Stimulated activated CD8-positive, alpha-beta memory T cell treated with anti-CD3 and anti-CD28 coated beads, Interleukin-2, amount 100 ng/mL, for 1 hour (primary cell): ENCODE measurements around the gene CFAP97D2.
"Not testable (repeated sequence)": the region's sequence is repeated elsewhere in the genome, so short reads cannot be mapped to it uniquely, and the experiment has no call there.

Experiments
- DNase-seq, 2 donors: peaks; one replicate each; pipeline ENCODE4 v3.0.0-alpha.2; 2020; ENCODE audit warnings: low read depth in 2 of 2

The CFAP97D2 gene

GRCh38 chr13:114235697-114236096, 56.6 kb downstream of the CFAP97D2 start:
- DNase-seq: no peak

- DNase-seq: no peak
Observed at GRCh38 chr13:114236227-114236626, 57.2 kb downstream of the CFAP97D2 start.

- no peak for DNase-seq
Observed at GRCh38 chr13:114237415-114238112, 58.5 kb downstream of the CFAP97D2 start.

GRCh38 chr13:114241918-114242317, 62.9 kb downstream of the CFAP97D2 start:
- DNase-seq: no peak

- no peak for DNase-seq
Observed at GRCh38 chr13:114243971-114244370, 64.9 kb downstream of the CFAP97D2 start.

GRCh38 chr13:114244637-114245036, 65.6 kb downstream of the CFAP97D2 start:
- DNase-seq: no peak

GRCh38 chr13:114248011-114248410, 69.0 kb downstream of the CFAP97D2 start:
- DNase-seq: no peak

- no peak for DNase-seq
Observed at GRCh38 chr13:114249077-114249476, 70.0 kb downstream of the CFAP97D2 start.

- DNase-seq: not testable (repeated sequence)
Observed at GRCh38 chr13:114251639-114252440, 72.8 kb downstream of the CFAP97D2 start.

- no peak for DNase-seq
Observed at GRCh38 chr13:114256547-114256946, 77.5 kb downstream of the CFAP97D2 start.

GRCh38 chr13:114257014-114257413, 78.0 kb downstream of the CFAP97D2 start:
- DNase-seq: no peak

GRCh38 chr13:114258589-114258988, 79.5 kb downstream of the CFAP97D2 start:
- no peak for DNase-seq

GRCh38 chr13:114259374-114259773, 80.3 kb downstream of the CFAP97D2 start:
- no peak for DNase-seq

- DNase-seq: no peak
Observed at GRCh38 chr13:114259974-114260373, 80.9 kb downstream of the CFAP97D2 start.

GRCh38 chr13:114260814-114261213, 81.8 kb downstream of the CFAP97D2 start:
- no peak for DNase-seq

- no peak for DNase-seq
Observed at GRCh38 chr13:114261328-114261965, 82.4 kb downstream of the CFAP97D2 start.

- DNase-seq: no peak
Observed at GRCh38 chr13:114263578-114263977, 84.5 kb downstream of the CFAP97D2 start.

GRCh38 chr13:114264313-114264712, 85.3 kb downstream of the CFAP97D2 start:
- not testable (repeated sequence) for DNase-seq

GRCh38 chr13:114264886-114265611, 86.0 kb downstream of the CFAP97D2 start:
- no peak for DNase-seq

GRCh38 chr13:114266241-114266640, 87.2 kb downstream of the CFAP97D2 start:
- no peak for DNase-seq

GRCh38 chr13:114268344-114269280, 89.6 kb downstream of the CFAP97D2 start:
- DNase-seq: no peak
